Glutamatergic neuron (in vitro differentiated cells): ENCODE data around the gene NSUN2. TPM values are rescaled to one million over a fixed set of nuclear protein-coding genes. Genes with fewer than 3 reads are reported as not detected.

Experiments
- DNase-seq: peaks from one replicate; pipeline ENCODE4 v3.0.0; 2022
- H3K27ac Mint-ChIP-seq: one replicate; pipeline ENCODE4 v1.8.0; 2020; ENCODE audit warnings: mild to moderate bottlenecking, mixed read lengths, inconsistent platforms; ENCODE audit not compliant: unreplicated experiment
- H3K27me3 Mint-ChIP-seq: one replicate; pipeline ENCODE4 v1.8.0; 2020; ENCODE audit warnings: mild to moderate bottlenecking, moderate library complexity, mixed read lengths, inconsistent platforms; ENCODE audit not compliant: unreplicated experiment
- H3K36me3 Mint-ChIP-seq: one replicate; pipeline ENCODE4 v1.8.0; 2020; ENCODE audit warnings: mild to moderate bottlenecking, mixed read lengths, inconsistent platforms; ENCODE audit not compliant: unreplicated experiment
- H3K4me1 Mint-ChIP-seq: one replicate; pipeline ENCODE4 v1.8.0; 2020; ENCODE audit warnings: mild to moderate bottlenecking, low read depth, mixed read lengths, inconsistent platforms; ENCODE audit not compliant: unreplicated experiment
- H3K4me3 Mint-ChIP-seq: one replicate; pipeline ENCODE4 v1.8.0; 2020; ENCODE audit warnings: mild to moderate bottlenecking, mixed read lengths, inconsistent platforms; ENCODE audit not compliant: unreplicated experiment
- H3K9me3 Mint-ChIP-seq: one replicate; pipeline ENCODE4 v1.8.0; 2020; ENCODE audit warnings: mild to moderate bottlenecking, moderate library complexity, mixed read lengths, inconsistent platforms; ENCODE audit not compliant: unreplicated experiment
- total RNA-seq: library from RNA; stranded (reverse); fragmentation: NEBNext Ultra II Directional; extraction: Animal tissue kit (Norgen Biotek cat#: 25700); gene quantifications from one replicate; pipeline ENCODE4 v1.2.1, GENCODE V29; 2021; ENCODE audit not compliant: unreplicated experiment
- TF ChIP-seq, protein P1 (sequence below): fragments of 200-600 bp; sonication (generic); IDR thresholded peaks from one replicate; pipeline ENCODE4 v1.5.0; 2021; ENCODE audit not compliant: partially characterized antibody, unreplicated experiment

Gene NSUN2
- total RNA-seq, 1 donor from 2014 or later = 60.3 TPM

DNA sequence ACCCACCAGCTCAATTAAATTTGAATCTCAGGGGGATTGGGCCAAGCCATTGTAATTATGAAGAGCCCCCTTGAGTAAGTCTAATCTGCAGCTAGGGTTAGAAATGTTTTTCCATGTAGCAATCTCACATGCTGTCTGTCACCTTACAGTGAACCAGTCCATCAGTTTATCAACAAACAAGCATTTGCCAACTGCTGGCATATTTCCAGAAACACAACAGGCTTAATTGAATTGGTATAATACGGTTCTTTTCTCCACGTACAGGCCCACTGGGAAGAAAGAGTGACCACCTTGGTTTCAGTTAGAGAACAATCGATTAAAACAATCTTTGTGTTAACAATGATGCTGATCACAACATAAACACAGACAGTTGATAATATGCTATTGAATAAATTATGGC, 67.4 kb downstream of the NSUN2 start:
- Mint-ChIP-seq H3K9me3 (no peaks in the 10 kb centered on the region), H3K4me3 (no peak overlapping the region), H3K36me3 (no peaks in the 10 kb centered on the region), H3K4me1 (peaks cover 12% of the 10 kb centered on the region), H3K27me3 (peaks cover 3% of the 10 kb centered on the region), H3K27ac (no peak overlapping the region)
- TF ChIP-seq, protein P1, sequence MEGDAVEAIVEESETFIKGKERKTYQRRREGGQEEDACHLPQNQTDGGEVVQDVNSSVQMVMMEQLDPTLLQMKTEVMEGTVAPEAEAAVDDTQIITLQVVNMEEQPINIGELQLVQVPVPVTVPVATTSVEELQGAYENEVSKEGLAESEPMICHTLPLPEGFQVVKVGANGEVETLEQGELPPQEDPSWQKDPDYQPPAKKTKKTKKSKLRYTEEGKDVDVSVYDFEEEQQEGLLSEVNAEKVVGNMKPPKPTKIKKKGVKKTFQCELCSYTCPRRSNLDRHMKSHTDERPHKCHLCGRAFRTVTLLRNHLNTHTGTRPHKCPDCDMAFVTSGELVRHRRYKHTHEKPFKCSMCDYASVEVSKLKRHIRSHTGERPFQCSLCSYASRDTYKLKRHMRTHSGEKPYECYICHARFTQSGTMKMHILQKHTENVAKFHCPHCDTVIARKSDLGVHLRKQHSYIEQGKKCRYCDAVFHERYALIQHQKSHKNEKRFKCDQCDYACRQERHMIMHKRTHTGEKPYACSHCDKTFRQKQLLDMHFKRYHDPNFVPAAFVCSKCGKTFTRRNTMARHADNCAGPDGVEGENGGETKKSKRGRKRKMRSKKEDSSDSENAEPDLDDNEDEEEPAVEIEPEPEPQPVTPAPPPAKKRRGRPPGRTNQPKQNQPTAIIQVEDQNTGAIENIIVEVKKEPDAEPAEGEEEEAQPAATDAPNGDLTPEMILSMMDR = no peak
- no peak for DNase-seq

DNA sequence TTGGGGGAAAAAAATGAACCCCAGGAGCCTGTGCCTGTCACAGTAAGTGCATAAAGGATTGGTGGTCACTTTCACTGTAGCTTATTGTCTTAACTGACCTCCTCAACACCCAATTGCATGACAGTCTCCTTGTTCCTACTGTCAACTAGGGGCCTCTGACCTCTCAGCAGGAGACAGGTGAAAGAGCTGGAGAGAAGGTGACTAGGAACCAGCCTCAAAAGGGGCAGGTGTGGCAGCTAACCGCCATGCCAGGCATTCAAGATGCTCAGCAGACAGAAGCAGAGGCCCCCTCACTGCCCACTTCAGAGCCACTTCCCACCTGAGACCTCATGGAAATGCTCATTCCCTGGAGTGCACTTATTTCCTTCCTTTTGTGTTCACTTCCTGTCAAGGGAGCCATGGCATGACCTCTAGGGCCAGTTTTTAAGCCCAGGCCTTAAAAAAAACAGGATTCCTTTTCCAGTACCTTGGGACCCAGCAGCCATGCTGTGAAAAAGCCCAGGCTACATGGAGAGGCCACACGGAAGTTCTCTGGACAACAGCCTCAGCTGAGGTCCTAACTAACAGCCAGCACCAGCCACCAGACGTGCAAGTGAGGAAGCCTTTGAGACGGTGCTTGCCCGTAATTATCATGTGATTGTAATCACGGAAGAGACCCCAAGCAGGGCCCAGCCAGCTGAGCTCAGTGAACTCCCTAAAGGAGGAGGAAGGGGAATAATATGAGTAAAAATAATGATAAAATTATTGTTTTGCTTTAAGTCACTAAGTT, 74.9 kb downstream of the NSUN2 start:
- no peaks in the 10 kb centered on the region for H3K4me1 Mint-ChIP-seq
- no peaks in the 10 kb centered on the region for H3K27me3 Mint-ChIP-seq
- no peak for DNase-seq
- TF ChIP-seq, protein P1 = no peak
- no peak overlapping the region for H3K4me3 Mint-ChIP-seq
- no peak overlapping the region for H3K27ac Mint-ChIP-seq
- H3K36me3 Mint-ChIP-seq = peaks cover 7% of the 10 kb centered on the region
- no peaks in the 10 kb centered on the region for H3K9me3 Mint-ChIP-seq

DNA sequence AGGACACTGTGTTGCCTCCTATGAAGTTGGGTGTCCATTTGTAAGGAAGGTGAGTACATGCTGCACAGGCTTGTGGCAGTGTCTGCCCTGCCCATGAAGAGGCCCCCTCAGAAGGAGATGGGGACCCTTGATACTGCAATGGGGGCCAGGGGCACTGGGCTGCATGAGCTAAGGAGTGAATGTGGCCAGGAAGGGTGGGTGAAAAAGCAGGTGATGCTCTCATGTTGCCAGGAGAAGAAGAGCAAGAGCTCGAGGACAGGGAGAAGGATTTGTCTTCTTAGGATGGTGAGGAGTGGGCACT, 76.1 kb downstream of the NSUN2 start:
- no peak for DNase-seq
- Mint-ChIP-seq H3K27ac (no peak overlapping the region), H3K27me3 (no peaks in the 10 kb centered on the region), H3K9me3 (peaks cover 3% of the 10 kb centered on the region), H3K36me3 (peaks cover 7% of the 10 kb centered on the region), H3K4me3 (no peak overlapping the region), H3K4me1 (no peaks in the 10 kb centered on the region)
- TF ChIP-seq, protein P1 = no peak

DNA sequence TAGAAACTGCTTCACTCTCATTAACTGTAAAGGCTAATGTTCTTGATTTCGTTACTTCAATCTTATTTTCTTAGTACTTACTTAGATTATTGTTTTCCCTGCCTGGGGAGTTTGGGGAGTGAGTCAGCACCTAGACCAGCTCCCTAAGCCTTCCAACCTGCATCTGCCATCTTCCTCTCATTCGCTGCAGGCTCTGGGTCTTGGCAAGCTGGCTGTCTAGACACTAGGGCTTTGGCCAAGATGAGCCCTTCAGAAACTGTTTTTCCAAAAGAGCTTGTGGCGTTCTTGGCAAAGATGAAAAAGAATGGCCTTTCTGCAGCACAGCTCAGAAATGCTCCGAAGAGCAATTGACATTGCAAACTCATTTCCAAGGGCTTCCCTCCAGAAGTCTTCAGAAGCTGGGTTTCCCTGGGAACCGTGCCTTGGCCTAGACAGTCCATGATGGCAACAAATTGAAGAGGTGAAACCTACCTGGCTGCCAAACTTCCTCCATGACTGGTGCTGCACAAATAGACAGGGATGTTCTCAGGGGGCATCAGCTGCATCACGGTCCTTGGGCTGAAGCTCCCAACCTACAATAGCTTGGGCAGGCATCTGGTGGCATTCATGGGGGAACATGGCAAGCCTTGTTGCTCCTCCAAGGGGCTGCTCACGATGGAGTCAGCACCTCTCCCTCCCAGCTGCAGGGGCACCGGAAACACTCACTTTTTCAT, 76.6 kb downstream of the NSUN2 start:
- Mint-ChIP-seq H3K4me1 (no peaks in the 10 kb centered on the region), H3K9me3 (peaks cover 3% of the 10 kb centered on the region), H3K4me3 (no peak overlapping the region), H3K36me3 (peaks cover 7% of the 10 kb centered on the region), H3K27ac (no peak overlapping the region), H3K27me3 (no peaks in the 10 kb centered on the region)
- DNase-seq = no peak
- TF ChIP-seq, protein P1 = no peak

DNA sequence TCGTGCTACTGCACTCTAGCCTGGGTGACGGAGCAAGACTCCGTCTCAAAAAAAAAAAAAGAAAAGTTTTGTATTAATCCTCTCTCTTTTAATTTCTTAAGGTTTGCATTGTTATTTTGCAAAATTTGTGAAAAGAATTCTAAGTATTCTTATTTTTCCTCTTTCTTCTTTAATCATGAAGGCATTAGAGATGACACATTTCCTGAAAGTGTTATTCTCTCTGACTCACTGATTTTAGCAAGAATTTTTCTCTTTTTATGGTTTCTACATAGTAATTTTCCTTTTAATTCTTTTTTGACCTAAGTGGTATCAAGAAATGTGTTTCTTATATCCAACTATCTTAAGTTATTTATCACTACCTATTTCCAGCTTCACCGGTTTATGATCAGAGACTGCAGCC, 78.0 kb downstream of the NSUN2 start:
- Mint-ChIP-seq H3K4me1 (no peaks in the 10 kb centered on the region), H3K27me3 (peaks cover 1% of the 10 kb centered on the region), H3K4me3 (no peak overlapping the region), H3K36me3 (peaks cover 7% of the 10 kb centered on the region), H3K9me3 (peaks cover 5% of the 10 kb centered on the region), H3K27ac (no peak overlapping the region)
- TF ChIP-seq, protein P1 = no peak
- no peak for DNase-seq
